D721Med (cell line): Measurements from ENCODE around the gene SEMA4C.

Source experiments
- DNase-seq: peaks from one replicate; pipeline ENCODE4 v3.0.0; 2011; ENCODE audit warnings: low spot score; ENCODE audit not compliant: insufficient read length
- FAIRE-seq: peaks from 2 replicates; lab custom pipeline; 2011; peaks lifted over from hg19 to GRCh38; lab: Jason Lieb, UNC
- TF ChIP-seq, protein P1 (sequence below): IDR thresholded peaks from 2 replicates; pipeline ENCODE4 v1.5.1; 2012; ENCODE audit warnings: mild to moderate bottlenecking, control low read depth; ENCODE audit not compliant: insufficient read depth; ENCODE audit errors: missing control alignments

Gene SEMA4C

GRCh38 chr2:96838345-96839292 lies 31.3 kb downstream of the SEMA4C start:
- DNase-seq (no peak), FAIRE-seq (no peak)
- TF ChIP-seq, protein P1, sequence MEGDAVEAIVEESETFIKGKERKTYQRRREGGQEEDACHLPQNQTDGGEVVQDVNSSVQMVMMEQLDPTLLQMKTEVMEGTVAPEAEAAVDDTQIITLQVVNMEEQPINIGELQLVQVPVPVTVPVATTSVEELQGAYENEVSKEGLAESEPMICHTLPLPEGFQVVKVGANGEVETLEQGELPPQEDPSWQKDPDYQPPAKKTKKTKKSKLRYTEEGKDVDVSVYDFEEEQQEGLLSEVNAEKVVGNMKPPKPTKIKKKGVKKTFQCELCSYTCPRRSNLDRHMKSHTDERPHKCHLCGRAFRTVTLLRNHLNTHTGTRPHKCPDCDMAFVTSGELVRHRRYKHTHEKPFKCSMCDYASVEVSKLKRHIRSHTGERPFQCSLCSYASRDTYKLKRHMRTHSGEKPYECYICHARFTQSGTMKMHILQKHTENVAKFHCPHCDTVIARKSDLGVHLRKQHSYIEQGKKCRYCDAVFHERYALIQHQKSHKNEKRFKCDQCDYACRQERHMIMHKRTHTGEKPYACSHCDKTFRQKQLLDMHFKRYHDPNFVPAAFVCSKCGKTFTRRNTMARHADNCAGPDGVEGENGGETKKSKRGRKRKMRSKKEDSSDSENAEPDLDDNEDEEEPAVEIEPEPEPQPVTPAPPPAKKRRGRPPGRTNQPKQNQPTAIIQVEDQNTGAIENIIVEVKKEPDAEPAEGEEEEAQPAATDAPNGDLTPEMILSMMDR: no peak

DNA sequence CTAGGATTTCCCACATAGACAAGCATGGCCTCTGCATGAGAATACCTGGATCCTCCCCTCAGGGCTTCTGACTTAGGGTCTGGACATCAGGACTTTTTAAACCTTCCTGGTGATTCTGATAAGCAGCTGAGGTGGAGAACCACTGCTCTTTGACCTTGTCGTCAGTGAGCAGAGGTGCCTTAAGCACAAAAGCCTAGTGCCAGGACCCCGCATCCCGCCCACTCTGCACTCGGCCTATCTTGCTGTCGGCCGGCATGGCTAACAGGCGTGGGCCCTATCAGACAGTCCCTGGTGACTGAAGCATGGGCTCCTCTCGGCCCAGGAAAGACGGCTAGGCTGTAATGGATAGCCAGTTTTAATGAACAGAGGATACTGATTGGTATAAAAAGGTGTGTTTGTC lies 32.3 kb downstream of the SEMA4C start:
- TF ChIP-seq, protein P1: no peak
- no peak for FAIRE-seq
- DNase-seq: no peak

DNA sequence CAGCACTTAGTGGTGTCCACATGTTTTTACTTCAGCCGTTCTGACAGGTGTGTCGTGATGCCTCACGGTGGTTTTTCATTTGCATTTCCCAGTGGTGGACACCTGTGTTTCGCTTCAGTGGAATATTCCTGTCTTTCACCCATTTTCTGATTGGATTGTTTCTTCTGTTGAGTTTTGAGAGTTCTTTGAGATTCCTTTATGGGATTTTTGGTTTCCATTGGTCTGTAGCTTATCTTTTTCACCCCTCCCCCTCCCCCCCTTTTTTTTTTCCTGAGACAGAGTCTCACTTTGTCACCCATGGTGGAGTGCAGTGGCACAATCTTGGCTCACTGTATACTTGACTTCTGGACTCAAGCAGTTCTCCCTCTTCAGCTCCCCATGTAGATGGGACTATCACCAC lies 34.0 kb downstream of the SEMA4C start:
- TF ChIP-seq, protein P1: no peak
- no peak for FAIRE-seq
- DNase-seq: no peak

DNA sequence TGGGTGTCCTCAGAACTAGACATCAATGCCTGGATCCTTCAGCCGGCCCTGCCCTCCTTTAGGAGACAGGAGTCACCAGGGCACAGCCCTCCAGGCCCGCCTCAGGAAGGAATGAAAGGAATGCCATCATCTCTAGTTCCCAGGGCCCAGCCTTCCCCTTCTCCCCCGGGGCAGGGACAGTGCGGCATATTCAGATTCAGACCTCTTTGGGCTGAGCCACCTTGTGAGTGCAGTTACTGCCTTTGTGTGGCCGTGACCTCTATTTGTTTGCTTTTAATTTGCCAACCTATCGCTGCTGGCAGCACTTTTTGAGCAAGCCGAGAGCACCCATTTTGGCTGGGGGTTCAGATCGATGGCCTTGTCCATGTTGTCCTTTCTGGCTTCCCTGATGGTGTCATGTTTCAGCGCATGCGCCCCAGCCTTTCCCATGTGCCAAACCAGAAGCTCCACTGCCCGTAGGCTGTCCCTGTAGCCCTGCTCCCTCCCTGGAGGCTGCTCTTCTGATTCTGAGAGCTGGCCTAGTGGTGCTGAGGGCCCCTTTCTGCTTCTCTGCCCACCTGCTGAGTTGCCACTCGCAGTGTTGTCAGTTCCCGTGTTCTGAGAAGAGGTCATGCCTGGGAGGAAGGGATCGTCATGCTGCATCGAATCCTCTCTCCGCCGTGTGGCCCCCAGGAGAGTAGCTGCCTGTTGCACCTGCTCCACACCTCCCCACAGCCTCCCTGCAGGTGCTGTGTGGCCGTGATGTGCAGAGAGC lies 36.9 kb downstream of the SEMA4C start:
- FAIRE-seq: no peak
- TF ChIP-seq, protein P1: no peak
- no peak for DNase-seq

DNA sequence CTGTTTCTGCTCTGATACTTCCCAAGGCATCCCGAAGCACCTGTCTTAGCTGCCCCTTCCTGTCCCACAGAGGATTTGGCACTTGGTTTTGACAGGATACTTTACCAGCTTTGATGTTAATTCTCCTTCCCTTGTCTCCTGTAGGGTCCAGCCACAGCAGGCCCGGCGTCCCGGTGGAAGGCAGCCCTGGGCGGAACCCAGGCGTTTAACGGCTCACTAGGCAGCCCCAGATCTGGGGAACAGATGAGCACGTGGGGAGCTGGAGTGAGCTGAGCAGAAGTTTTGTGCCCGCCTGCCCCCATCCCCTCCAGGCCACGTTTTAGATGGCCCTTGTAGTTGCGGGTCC lies 37.5 kb downstream of the SEMA4C start:
- DNase-seq: no peak
- FAIRE-seq: no peak
- TF ChIP-seq, protein P1: no peak

DNA sequence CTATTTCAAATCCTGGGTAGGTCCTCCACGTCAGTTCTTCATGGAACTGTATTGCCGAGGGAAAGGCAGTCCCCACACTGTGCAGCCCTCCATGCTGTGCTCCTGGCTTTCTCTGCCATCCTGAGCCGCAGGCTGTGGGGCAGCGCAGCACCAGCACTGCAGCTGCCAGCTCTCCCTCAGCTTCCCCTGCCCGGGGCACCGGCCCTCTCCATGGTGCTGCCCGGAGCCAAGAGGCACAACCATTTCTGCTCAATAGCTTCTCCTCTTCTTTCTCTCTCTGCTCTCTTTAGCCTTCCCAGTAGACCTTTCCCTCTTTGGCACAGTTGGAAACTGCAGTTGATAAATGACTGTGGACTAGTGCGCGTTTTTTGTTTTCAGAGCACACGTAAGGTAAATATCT lies 38.2 kb downstream of the SEMA4C start:
- TF ChIP-seq, protein P1: no peak
- DNase-seq (no peak), FAIRE-seq (no peak)
